Left lobe of liver (tissue), 2 donors: Measurements from ENCODE around the gene CD63. TPM values are rescaled to one million over a fixed set of nuclear protein-coding genes. Genes with fewer than 3 reads are reported as not detected.
A peak's percentile ranks its signal among the peaks of the same experiment; 100 is the strongest.

ENCODE experiments used
- ATAC-seq: fragments of 200-7000 bp; cut with Tn5 transposase; one replicate; pipeline ENCODE4 v1.9.1; 2020; ENCODE audit warnings: mild to moderate bottlenecking, moderate library complexity
- DNase-seq: peaks from one replicate; pipeline ENCODE4 v3.0.0-alpha.2; 2020; ENCODE audit warnings: low spot score
- total RNA-seq: library from RNA; stranded (reverse); gene quantifications from one replicate; pipeline ENCODE4 v1.2.1, GENCODE V29; 2021
- donor health status: DM: no; HTN: no; CAD: no; lungs with moderate emphysema.
- donor health status: DM: no; HTN: yes; CAD: no.

Gene CD63
- total RNA-seq, 1 donor from 2014 or later, result 203 TPM

- ATAC-seq (no peak), DNase-seq (peak; percentile 24)
These were observed 13.3 kb upstream of the CD63 start for GRCh38 chr12:55741931-55742680.

DNA sequence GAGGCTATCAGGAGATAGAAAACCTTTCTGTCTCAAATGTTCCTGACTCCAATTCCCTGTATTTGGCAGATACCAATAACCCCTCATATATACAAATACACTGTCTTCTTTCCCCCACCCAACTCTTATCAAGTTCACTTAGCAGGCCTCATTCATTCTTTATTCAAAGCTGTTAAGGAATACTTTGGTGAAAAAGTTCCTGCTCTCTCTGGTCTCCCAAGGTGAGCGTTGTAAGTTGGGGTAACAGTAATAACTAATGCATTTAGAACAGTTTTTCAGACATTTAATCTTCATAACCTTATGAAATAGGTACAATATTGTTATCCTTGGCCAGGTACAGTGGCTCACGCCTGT, 10.2 kb upstream of the CD63 start:
- DNase-seq (no peak), ATAC-seq (no peak)

DNA sequence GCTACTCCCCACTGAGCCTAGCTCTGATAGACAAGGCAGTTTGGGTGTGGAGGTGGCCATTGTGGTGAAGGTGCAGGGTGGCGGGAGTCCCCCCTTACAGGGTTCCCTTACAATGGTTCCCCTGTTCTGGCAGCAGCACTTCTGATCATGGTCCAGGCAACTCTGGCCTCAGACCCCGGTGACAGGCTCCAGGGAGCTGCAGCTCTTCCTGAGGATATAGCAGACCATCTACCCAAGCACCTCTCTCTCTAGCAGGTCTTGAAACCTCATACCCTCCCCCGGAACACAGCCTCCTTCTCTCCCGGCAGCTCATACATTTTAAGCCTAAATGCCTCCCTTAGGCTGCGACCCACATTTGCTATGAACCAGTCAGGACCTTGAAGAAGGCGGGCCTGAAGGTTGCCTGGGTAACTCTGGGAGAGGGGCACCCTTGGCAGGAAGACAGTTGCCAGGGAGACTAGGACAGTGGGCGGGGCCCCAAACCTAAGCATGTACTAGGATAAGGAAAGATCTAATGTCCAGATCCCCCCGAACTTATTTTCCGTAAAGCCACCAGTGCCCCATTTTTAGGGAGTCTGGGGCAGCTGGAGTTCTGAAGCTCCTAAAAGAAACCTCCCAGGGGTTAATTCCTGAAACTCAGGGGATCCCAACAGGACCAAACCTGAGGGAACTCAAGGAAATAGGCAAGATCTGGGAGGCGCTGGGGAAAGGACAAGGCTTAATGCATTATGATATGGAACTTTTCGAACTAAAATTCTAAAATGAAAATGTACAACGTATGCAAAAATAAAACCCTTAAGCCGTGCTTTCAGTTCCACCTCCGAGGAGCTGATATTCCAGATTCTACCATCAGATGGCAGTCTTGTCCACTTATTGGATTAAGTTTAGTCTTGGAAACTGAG, 9.6 kb upstream of the CD63 start:
- DNase-seq, result peak; percentile 64
- peak; percentile 78 for ATAC-seq

GRCh38 chr12:55737581-55738122, 8.8 kb upstream of the CD63 start:
- ATAC-seq (no peak), DNase-seq (no peak)

DNA sequence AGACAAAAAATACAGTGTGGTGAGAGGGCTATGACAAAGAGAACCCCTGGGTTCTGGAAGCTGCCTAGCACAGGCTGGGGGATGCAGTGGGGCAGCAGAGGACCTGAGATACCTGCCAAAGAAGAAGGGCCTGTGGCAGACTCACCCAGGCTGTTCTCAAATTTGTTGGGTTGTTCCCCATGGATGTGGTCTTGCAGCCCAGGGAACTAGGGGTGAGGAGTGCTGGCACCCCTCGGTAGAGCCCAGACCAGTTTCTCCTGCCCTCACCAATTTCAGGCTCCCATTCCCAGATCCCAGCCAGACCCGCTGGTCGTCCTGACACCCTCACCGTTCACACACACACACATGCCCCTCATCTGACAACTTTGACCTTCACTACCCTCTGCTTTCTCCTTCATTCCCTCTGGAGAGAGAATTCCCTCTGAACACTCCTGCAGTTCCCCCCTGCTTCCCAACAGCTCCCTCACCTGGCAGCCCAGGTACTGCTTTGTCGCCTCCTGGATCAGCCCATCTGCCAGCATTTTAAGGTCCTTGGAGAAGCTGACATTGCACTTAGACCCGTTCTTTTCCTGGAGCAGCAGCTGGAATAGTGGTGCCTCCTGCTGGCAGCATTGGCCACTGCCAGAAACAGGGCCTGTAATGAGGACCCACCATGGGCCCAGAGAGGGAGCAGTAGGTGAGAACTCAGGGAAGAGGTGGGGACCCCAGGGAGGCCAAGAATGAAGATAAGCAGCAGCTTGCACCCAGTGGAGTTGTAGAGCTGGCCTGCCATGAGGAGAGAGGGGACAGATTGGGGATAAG, 8.2 kb upstream of the CD63 start:
- DNase-seq (peak; percentile 77), ATAC-seq (peak; percentile 86)

DNA sequence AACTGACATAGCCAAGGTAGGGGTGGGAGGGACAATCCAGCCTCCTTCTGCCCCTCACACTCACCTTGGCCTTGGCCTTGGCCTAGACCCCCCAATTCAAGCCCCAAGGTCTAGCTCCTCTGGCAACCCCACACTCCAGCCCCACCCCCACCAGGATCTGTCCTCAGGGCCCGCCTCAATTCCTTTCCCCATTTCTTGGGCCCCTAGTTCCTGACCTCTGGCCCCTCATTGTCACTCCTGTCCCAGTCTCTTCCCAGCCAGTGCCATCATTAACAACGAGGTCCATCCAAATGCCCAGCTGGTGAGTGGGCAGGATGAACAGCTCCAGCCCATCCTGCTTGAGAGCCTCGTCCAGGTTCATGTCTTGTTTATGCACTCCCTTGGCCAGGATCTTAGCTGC, 7.3 kb upstream of the CD63 start:
- DNase-seq, result no peak
- no peak for ATAC-seq

DNA sequence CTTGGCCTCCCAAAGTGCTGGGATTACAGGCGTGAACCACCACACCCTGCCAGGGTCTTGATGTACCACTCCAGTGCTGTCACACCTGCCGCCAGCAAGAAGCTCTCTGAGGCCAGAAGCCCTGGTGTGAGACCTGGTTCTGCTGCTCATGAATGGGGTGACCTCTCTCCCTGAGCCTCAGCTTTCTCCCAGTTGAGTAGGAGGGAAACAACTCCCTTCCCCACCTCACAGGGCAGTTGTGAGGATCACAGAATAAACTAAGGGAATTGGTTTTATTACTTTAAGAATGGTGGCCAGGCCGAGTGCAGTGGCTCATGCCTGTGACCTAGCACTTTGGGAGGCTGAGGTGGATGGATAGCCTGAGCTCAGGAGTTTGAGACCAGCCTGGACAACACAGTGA, 5.8 kb upstream of the CD63 start:
- DNase-seq (no peak), ATAC-seq (no peak)

DNA sequence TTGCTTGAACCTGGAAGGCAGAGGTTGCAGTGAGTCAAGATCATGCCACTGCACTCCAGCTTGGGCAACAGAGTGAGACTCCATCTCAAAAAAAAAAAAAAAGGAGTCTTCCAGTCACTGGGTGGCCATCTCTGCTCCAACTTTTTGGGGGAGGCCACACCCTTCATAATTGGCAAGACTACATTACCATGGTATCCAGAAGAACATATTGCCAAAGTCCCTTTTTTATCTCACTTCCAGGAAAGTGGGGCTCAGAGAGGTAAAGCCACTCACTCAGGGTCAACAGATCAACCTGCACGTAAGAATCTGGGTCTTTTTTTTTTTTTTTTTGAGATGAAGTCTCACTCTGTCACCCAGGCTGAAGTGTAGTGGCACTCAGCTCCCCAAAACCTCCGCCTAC, 5.0 kb upstream of the CD63 start:
- no peak for DNase-seq

DNA sequence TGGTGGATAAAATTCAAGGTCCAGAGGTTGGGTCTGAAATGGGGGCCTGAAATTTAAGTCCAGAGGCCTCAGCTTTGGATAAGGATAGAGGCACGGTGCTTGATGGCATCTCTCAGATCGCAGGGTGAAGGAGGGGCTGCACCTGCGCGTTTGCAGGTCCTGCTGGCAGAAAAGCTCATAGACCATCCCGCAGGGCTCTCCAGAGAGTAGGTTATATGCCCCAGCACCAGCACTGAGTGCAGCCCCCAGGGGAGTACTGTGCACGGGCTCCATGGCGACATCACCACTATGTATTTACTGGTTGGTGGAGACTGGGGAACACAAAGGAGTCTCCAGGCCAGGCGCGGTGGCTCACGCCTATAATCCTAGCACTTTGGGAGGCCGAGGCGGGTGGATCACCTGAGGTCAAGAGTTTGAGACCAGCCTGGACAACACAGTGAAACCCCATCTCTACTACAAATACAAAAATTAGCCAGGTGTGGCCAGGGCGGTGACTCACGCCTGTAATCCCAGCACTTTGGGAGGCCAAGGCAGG, 4.3 kb upstream of the CD63 start:
- ATAC-seq (no peak), DNase-seq (no peak)

More for the DNA sequence above, 5.0 kb upstream of the CD63 start:
- no peak for ATAC-seq

DNA sequence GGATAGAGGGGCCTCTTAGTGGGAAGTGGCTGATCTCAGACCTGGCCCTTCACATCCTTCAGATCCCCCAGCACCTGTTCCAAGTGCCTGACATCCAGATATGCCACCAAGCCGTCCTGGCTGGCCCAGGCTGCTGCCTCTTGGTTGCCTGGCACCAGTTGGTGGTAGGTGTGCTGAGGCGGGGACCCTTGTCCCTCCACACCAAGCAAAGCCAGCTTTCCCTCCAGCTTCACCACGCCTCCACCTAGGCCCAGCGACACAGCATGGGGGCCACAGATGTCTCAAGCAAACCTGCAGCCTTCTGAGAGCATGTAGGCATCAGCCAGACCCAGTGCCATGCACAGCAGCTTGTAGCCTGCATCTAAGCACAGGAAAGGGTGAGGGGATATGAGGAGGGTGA, 3.5 kb upstream of the CD63 start:
- DNase-seq, result peak; percentile 39
- no peak for ATAC-seq

DNA sequence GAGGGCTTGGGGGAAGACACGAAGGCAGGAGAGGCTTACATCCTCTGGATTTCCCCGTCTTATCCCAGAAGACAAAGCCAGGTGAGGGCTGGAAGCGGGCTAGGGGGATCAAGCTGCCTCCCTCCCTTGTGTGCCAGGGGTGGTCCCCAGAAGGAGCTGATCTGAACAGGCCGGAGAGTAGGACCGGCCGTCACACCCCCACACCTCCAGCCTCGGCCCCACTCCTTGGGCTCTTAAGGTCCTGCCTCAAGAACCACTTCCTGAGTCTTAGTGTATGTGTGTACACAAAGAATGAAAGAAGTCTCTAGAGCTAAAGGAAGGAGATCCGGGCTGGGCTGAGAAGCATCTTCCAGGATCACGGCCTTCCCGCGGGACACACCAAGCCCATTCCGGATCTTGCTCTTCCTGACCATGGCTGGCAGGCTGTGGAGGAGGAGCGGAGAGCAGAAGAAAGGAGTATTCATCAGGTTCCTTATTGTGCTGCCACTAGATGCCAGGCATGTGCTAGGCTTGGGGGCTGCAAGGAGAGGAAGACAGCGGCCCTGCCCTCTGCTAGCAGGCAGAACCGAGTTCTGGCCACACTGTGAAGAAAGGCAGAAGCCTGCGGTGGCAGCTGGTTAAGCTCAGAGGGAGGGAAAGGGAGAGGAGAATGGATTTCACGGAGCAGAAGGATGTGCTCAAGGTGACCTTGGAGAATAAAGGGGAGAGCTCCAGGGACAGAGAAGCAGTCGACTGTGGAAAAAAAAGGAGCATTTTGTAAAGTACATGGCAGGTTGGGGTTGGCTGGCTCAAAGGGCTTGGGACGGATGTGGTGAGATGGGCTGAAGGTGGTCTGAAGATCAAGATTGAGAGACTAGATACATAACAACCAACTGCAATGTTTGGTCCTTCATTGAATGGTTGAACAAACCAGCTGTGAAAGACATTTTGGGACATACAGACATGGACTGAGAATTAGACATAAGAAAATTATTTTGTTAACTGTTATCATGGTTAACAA, 1.3 kb upstream of the CD63 start:
- DNase-seq (no peak), ATAC-seq (no peak)

GRCh38 chr12:55728186-55728938, 447 bp downstream of the CD63 start:
- peak; percentile 41 for ATAC-seq

GRCh38 chr12:55727643-55728185, 1.1 kb downstream of the CD63 start:
- DNase-seq (peak; percentile 62), ATAC-seq (no peak)

More at GRCh38 chr12:55728186-55728938, 447 bp downstream of the CD63 start:
- peak; percentile 71 for DNase-seq

DNA sequence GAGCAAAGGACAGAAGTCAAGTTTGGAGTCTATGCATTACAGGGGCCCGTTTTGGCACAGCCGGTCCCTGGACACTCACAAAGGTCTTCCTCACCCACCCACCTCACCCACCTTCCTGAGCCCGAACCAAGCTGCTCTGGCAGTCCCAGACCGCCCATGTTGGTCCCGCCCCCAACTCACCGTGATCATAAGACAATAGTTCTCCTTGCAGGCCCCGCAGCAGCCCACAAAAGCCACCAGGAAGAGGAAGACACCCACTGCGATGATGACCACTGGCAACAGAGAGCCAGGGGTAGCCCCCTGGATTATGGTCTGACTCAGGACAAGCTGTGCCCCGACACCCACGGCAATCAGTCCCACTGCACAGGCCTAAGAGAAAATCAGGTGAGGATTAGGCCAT, 1.8 kb downstream of the CD63 start:
- no peak for DNase-seq
- no peak for ATAC-seq

- no peak for ATAC-seq
- DNase-seq, result no peak
These were observed 3.3 kb downstream of the CD63 start for GRCh38 chr12:55725556-55725955.

DNA sequence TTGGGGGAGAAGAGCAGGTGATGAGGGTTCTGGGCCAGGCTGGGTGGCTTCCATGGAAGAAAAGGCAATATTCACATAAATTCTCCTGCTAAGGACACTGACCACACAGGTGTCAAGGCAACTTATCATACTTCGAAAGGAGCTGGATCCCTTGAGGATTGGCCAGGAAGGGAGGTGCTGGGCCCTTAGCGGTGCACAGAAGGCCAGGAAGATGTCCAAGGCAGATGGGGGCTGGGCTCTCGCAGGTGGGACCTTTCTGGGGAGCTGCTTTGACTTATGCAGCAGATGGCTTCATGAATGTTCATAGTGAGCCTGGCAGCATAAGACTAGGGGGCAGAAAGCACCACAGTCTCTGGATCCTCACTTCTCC, 3.9 kb downstream of the CD63 start:
- DNase-seq (no peak), ATAC-seq (no peak)

DNA sequence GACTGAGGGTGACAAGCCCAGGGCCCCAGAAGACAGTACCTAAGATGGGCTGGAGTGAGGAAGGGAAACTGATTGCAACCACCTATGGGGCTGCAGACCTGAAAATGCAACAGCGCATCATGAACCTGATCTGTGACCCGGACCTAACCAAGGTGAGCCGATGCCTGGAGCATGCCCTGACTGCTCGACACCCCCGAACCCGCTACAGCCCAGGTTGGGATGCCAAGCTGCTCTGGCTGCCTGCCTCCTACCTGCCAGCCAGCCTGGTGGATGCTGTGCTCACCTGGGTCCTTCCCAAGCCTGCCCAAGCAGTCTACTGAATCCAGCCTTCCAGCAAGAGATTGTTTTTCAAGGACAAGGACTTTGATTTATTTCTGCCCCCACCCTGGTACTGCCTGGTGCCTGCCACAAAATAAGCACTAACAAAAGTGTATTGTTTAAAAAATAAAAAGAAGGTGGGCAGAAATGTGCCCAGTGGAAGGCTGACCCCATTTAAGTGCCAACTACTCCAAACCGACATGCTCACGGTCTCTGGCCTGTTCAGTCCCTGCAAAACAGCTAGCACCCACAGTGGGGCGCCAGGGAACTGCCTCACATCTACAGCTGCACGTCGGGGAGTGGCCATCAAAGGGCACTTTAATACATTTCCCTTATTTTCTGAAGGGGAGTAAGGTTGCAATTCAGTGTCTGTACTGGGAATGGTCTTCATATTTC, 4.4 kb downstream of the CD63 start:
- no peak for DNase-seq
- ATAC-seq, result peak; percentile 10
